NCI-H345 treated with DMSO at 0.1 percent for 48 hours (cell line): ENCODE measurements around the gene GPRIN2.
"Not testable (repeated sequence)": the region's sequence is repeated elsewhere in the genome, so short reads cannot be mapped to it uniquely, and the experiment has no call there.

ENCODE experiments used
- DNase-seq: peaks from one replicate; lab custom pipeline; 2025; ENCODE audit not compliant: unreplicated experiment; lab: John Stamatoyannopoulos, UW

Gene GPRIN2

GRCh38 chr10:46538155-46538554 is 18.3 kb downstream of the GPRIN2 start:
- DNase-seq = no peak

- DNase-seq = no peak
Observed at GRCh38 chr10:46537309-46537708, 19.1 kb downstream of the GPRIN2 start.

GRCh38 chr10:46536781-46537180 is 19.7 kb downstream of the GPRIN2 start:
- no peak for DNase-seq

GRCh38 chr10:46536171-46536570 is 20.3 kb downstream of the GPRIN2 start:
- DNase-seq = no peak

- DNase-seq = no peak
Observed at GRCh38 chr10:46534828-46535524, 21.5 kb downstream of the GPRIN2 start.

- not testable (repeated sequence) for DNase-seq
Observed at GRCh38 chr10:46532256-46532655, 24.2 kb downstream of the GPRIN2 start.

GRCh38 chr10:46530249-46531186 is 25.9 kb downstream of the GPRIN2 start:
- DNase-seq = no peak

- not testable (repeated sequence) for DNase-seq
Observed at GRCh38 chr10:46529742-46530141, 26.7 kb downstream of the GPRIN2 start.

- DNase-seq = no peak
Observed at GRCh38 chr10:46528675-46529615, 27.5 kb downstream of the GPRIN2 start.

- DNase-seq = no peak
Observed at GRCh38 chr10:46528171-46528671, 28.2 kb downstream of the GPRIN2 start.

- no peak for DNase-seq
Observed at GRCh38 chr10:46527241-46527811, 29.1 kb downstream of the GPRIN2 start.

- DNase-seq = no peak
Observed at GRCh38 chr10:46526682-46527038, 29.8 kb downstream of the GPRIN2 start.

GRCh38 chr10:46525824-46526681 is 30.4 kb downstream of the GPRIN2 start:
- no peak for DNase-seq

- DNase-seq = no peak
Observed at GRCh38 chr10:46525177-46525823, 31.2 kb downstream of the GPRIN2 start.

- no peak for DNase-seq
Observed at GRCh38 chr10:46524472-46525176, 31.8 kb downstream of the GPRIN2 start.

- no peak for DNase-seq
Observed at GRCh38 chr10:46523962-46524471, 32.4 kb downstream of the GPRIN2 start.

GRCh38 chr10:46523119-46523961 is 33.1 kb downstream of the GPRIN2 start:
- no peak for DNase-seq
